GM19324 (cell line): ENCODE data around the gene SULT1C2.
"Not testable (repeated sequence)": the region's sequence is repeated elsewhere in the genome, so short reads cannot be mapped to it uniquely, and the experiment has no call there.

Experiments used
- ATAC-seq: cut with Tn5 transposase; IDR thresholded peaks from one replicate; pipeline ENCODE4 v1.9.1; 2021; ENCODE audit warnings: mild to moderate bottlenecking, moderate library complexity; ENCODE audit not compliant: unreplicated experiment, low FRiP score

The SULT1C2 gene

DNA sequence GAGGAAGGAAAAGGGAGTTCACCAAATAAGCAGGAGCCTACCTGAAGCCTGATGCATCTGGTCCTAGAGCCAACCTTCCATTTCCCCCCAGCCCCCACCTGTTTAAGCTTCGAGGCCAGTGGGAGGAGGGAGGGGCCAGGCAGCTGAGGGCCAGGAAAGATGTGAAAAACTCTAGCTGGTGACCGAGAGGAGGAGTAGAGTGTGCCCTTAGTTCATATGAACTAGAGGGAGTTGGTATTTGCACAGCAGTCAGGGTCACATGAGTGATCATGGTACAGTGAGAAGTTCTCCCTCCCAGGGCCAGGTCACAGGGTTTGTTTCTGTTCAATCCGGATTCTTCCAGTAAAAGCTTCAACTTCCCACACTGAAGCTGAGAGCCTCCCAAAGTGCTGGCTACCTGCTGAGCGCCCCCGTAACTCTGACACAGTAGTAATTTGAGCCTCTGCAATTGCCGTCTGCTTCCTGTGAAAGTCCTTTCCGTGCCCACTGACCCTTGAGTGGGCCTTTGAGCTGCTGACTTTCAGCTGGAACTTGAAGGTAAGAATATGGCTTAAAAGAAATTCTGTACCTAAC is at the start of gene SULT1C2:
SULT1C2 (plus strand) TSS at position 362 of the 573 bp plus-strand sequence. CDS start 4,773 bp downstream, outside the sequence.
- ATAC-seq: no peak

GRCh38 chr2:108239786-108240185 is 48.9 kb upstream of the SULT1C2 start, which contains the start of gene SULT1C3:
SULT1C3 (plus strand) TSS chr2:108239968; CDS start chr2:108247195, 7,227 bp downstream.
- ATAC-seq: no peak

- no peak for ATAC-seq
Measured at GRCh38 chr2:108240966-108241365, 47.7 kb upstream of the SULT1C2 start.

DNA sequence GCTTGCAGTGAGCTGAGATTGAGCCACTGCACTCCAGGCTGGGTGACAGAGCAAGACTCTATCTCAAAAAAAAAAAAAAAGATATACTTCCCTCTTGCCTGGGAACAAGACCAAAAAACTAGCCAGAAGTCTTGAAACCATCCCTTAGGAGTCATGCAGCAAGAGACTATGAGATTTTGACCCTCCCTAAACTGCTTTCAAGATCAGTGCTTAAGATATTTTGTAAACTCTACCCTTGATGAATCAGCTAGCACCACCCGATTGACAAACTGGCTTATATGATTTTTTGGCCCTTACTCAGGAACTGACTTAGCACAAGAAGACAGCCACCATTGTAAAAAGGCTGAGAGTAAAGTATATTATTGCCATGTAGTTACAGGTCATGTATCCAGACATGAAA is 45.1 kb upstream of the SULT1C2 start:
- no peak for ATAC-seq

DNA sequence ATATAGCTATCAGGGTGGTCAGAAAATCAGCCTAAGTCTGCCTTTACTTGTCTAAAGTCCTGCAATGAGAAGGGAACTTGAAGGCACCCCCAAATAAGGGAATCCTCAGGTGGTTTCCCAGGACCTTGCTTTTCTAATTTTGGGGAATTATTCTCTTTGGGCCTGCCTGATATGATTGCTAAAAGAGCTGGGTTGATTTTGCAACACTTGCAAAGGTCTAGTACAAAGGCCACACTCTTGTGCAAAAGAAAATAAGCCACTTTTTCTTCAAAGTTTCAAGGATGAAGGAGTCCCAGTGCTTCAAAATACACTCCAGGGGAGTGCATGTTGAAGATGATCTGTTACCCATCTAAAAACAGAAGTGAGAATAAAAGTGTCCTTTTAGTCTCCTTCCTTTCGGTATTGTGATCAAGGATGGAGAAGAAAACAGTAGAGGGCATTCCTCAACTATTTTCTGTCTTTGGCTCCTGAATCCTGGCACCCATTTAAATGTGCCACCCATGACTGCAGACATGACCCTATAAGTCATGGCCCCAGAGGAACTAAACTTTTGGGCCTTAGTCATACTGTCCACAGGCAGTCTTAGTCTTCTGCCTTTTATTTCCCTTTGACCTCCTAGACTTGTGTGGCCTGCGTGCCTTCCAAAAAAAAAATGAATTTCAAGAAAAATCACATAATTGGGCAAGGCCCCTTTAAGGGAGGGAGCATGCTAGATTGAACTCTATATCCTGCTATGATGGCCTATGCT is 43.9 kb upstream of the SULT1C2 start:
- no peak for ATAC-seq

DNA sequence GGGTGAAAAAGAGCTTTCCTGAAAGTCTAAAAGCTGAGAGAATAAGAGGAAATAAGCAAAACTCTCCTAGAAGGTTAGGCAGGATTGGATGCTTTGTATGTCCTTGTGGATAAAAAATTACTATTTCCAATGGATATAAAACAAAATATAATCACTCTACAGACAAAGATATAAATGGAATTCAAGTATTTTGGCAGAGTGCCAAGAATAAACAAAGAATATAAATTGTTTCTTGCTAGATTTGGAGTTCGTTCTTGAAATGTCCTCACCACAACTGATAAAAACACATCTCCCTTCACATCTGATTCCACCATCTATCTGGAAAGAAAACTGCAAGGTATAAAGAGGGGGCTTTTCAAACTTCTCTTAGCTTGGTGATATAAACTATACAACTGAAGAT is 35.6 kb upstream of the SULT1C2 start:
- ATAC-seq: no peak

DNA sequence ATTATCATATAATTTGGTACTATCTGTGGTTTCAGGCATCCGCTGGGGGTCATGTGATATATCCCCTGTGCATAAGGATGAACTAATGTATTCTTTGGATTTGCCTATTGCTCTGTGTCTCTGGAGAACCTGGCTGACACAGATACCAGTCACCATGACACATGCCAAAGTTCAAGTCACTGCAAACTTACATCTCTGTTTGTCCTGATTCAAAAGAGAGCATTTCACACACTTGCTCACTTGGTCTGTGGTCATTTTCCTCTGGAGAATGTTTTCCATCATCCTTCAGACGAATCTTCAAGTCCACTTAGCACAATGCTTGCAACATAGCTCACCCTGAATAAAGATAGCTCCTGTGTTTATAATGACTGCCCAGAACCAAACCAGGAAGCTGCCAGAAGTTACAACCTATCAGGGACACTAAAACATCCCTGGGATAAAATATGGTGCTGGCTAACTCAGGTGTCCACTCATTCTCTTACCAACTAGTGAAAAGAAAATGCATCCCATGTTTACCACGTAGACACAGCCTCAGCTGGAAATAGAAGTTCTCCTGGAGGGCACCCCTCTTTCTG is 30.9 kb upstream of the SULT1C2 start:
- ATAC-seq: no peak

- no peak for ATAC-seq
Measured at GRCh38 chr2:108260773-108261172, 27.9 kb upstream of the SULT1C2 start.

GRCh38 chr2:108262036-108262435 is 26.7 kb upstream of the SULT1C2 start:
- ATAC-seq: no peak

- no peak for ATAC-seq
Measured at GRCh38 chr2:108263401-108263800, 25.3 kb upstream of the SULT1C2 start.

DNA sequence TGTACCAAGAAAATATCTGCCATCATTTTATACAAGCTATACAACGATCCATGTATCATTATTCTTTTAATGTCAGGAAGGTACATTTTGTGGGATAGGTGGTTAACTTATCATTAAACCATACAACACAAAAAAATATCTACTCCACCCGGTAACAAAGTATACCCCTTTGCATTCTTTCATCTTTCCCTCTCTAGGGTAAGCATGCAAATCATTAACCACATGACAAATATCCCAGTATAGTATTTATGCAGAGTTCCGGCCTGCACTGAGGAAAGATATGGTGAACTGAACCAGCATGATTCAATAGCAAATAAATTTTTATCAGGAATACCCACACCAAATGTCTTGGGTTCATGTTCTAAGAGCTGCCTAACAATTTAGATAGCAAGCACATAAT is 22.5 kb upstream of the SULT1C2 start:
- no peak for ATAC-seq

DNA sequence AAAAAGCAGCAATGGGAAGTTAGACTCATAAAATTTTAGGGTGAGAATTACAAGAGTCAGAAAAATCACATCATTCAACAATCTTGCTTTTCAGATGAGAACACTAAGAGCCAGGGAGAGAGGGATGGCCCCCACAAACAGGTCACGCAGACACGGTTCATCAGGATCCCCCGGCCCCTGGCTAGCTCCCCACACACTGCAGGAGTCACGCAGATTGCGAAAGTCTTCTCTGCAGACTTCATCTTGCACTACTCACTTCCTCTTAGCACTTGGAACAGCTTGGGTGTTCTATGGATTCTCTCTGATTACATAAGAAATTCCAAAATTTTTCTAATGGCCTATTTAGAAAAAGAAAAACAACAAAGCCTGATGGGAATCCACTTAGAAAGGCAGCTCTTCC is 21.6 kb upstream of the SULT1C2 start:
- ATAC-seq: no peak

- no peak for ATAC-seq
Measured at GRCh38 chr2:108268001-108268400, 20.7 kb upstream of the SULT1C2 start.

DNA sequence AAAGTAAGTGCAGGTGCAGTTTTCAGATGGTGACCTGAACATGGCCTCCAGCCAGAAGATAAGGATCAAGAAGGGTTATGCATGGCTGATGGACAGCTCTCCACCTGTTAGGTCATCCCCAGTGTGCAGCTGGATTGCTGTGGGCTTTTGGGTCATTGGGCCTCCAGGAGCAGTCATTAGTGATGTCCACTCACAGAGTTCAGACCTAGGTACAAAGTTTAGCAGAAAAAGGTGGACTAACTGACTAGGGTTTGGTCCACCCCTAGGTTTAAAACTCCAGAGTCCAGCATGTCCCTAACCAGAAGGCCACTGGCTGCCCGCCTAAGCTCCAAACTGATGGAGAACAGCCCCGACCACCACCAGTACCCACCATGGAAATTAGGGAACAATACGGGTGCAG is 18.3 kb upstream of the SULT1C2 start:
- no peak for ATAC-seq

- ATAC-seq: no peak
Measured at GRCh38 chr2:108270768-108271506, 17.8 kb upstream of the SULT1C2 start.

GRCh38 chr2:108271691-108272253 is 16.9 kb upstream of the SULT1C2 start:
- ATAC-seq: no peak

DNA sequence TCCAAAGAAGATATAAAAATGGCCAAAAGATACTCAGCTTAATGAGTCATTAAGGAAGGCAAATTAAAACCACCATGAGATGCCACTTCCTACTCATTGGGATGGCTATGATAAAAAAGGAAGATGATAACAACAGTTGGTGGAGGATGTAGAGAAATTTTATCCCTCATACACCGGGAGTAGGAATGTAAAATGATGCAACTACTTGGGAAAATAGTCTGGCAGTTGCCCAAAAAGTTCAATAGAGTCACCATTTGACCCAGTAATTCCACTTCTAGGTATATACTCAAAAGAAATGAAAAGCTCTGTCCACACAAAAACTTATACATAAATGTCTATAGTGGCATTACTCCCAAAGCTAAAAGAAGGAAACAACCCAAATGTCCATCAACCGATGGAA is 10.1 kb upstream of the SULT1C2 start:
- ATAC-seq: no peak

GRCh38 chr2:108279468-108279867 is 9.2 kb upstream of the SULT1C2 start:
- ATAC-seq: no peak

- no peak for ATAC-seq
Measured at GRCh38 chr2:108280466-108280865, 8.2 kb upstream of the SULT1C2 start.

DNA sequence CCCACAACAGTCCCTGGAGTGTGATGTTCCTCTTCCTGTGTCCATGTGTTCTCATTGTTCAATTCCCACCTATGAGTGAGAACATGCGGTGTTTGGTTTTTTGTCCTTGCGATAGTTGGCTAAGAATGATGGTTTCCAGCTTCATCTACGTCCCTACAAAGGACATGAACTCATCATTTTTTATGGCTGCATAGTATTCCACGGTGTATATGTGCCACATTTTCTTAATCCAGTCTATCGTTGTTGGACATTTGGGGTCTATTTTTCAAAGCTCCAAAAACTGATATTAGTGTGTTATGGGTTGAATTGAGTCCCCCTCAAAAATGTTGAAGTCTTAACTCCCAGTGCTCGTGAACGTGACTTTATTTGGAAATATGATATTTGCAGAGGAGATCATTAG is 4.1 kb upstream of the SULT1C2 start:
- not testable (repeated sequence) for ATAC-seq

DNA sequence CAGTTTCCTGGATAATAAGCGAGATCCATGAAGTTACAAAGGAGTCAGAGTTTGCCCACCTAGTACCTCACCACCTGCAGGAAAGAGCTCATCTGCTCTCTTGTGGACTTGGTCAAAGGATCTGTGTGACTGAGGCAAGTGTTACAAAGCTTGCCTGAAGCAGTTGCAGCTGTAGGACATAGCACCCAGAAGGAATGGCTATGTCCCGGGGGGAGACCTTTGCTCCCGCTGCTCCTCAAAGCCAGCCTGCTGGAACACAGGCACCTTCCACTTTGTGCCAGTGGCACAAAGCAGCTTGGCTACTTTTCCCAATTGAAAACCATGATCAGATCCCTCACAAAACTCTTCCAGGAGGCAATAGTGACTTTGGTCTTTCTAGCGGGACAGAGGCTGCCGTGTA is 3.1 kb upstream of the SULT1C2 start:
- ATAC-seq: no peak
